C4-2B (cell line): ENCODE results near the gene CFAP97D2.

ENCODE experiments used
- H3K27ac ChIP-seq: fragments of 450-650 bp; 2 replicates; pipeline ENCODE4 v1.5.1; 2017
- CTCF ChIP-seq: fragments of 450-650 bp; conservative IDR thresholded peaks from 2 replicates; pipeline ENCODE4 v1.5.1; 2017; ENCODE audit warnings: mild to moderate bottlenecking
- ZFX ChIP-seq: fragments of 450-650 bp; IDR thresholded peaks from 2 replicates; pipeline ENCODE4 v1.6.1; 2017

Gene CFAP97D2

GRCh38 chr13:114227528-114227927 lies 48.5 kb downstream of the CFAP97D2 start:
- H3K27ac ChIP-seq: no peak overlapping the region
- no peak for TF ChIP-seq ZFX
- no peak for TF ChIP-seq CTCF

GRCh38 chr13:114228176-114228575 lies 49.1 kb downstream of the CFAP97D2 start:
- no peak overlapping the region for H3K27ac ChIP-seq
- TF ChIP-seq CTCF (no peak), ZFX (no peak)

- no peak overlapping the region for H3K27ac ChIP-seq
- TF ChIP-seq CTCF: no peak
- TF ChIP-seq ZFX: no peak
Measured at GRCh38 chr13:114229506-114229905, 50.4 kb downstream of the CFAP97D2 start.

- H3K27ac ChIP-seq: no peak overlapping the region
Measured at GRCh38 chr13:114230117-114230516, 51.1 kb downstream of the CFAP97D2 start.

GRCh38 chr13:114230575-114230974 lies 51.5 kb downstream of the CFAP97D2 start:
- TF ChIP-seq ZFX (no peak), CTCF (no peak)
- no peak overlapping the region for H3K27ac ChIP-seq

More at GRCh38 chr13:114230117-114230516, 51.1 kb downstream of the CFAP97D2 start:
- TF ChIP-seq CTCF (no peak), ZFX (no peak)

- H3K27ac ChIP-seq: no peak overlapping the region
- TF ChIP-seq CTCF: no peak
- no peak for TF ChIP-seq ZFX
Measured at GRCh38 chr13:114231886-114232285, 52.8 kb downstream of the CFAP97D2 start.

GRCh38 chr13:114234266-114234644 lies 55.2 kb downstream of the CFAP97D2 start:
- peak overlapping the region; percentile 84 for H3K27ac ChIP-seq
- TF ChIP-seq CTCF (no peak), ZFX (no peak)
